HepG2 (cell line): ENCODE measurements around the gene TET3.

Experiments
- CTCF ChIP-seq: sonication (generic); formaldehyde crosslinking; IDR thresholded peaks from 2 replicates; pipeline ENCODE4 v1.5.0; 2020; ENCODE audit warnings: mild to moderate bottlenecking, missing genetic modification reagents, moderate library complexity
- E2F1 ChIP-seq: sonication (generic); formaldehyde crosslinking; IDR thresholded peaks from 2 replicates; pipeline ENCODE4 v1.5.0; 2020; ENCODE audit warnings: missing genetic modification reagents
- E2F5 ChIP-seq: sonication (generic); formaldehyde crosslinking; conservative IDR thresholded peaks from 2 replicates; pipeline ENCODE4 v1.4.0; 2020; ENCODE audit warnings: missing genetic modification reagents
- SP2 ChIP-seq: sonication (generic); formaldehyde crosslinking; IDR thresholded peaks from 2 replicates; pipeline ENCODE4 v1.5.1; 2020; ENCODE audit warnings: mild to moderate bottlenecking, missing genetic modification reagents
- TERF1 ChIP-seq: sonication (generic); formaldehyde crosslinking; IDR thresholded peaks from 2 replicates; pipeline ENCODE4 v1.8.0; 2022; ENCODE audit warnings: mild to moderate bottlenecking, missing genetic modification reagents, moderate library complexity
- TGIF2 ChIP-seq: IDR thresholded peaks from 2 replicates; pipeline ENCODE4 v1.6.1; 2016; ENCODE audit warnings: control low read depth, missing compliant biosample characterization
- ZNF280D ChIP-seq: sonication (generic); formaldehyde crosslinking; IDR thresholded peaks from 2 replicates; pipeline ENCODE4 v1.5.1; 2020; ENCODE audit warnings: mild to moderate bottlenecking, missing genetic modification reagents

- TF ChIP-seq E2F1 (CRISPR knock-in tag), result no peak
- TF ChIP-seq SP2 (CRISPR knock-in tag), result no peak
- 0 out of 2 replicates have a peak, but pooled peaks have one; percentile 68 for TF ChIP-seq ZNF280D
- TF ChIP-seq TGIF2 (CRISPR knock-in tag), result no peak; the same call in 1 of the 2 replicates
- TF ChIP-seq TERF1 (CRISPR knock-in tag), result peak; percentile 90; the same call in 1 of the 2 replicates
- no peak; the same call in 1 of the 2 replicates for TF ChIP-seq E2F5 (CRISPR knock-in tag)
- TF ChIP-seq CTCF, result 0 out of 2 replicates have a peak, but pooled peaks have one; percentile 3
Observed at GRCh38 chr2:73984203-73984921, at the start of gene TET3.
